Mesenchymal stem cell (in vitro differentiated cells and primary cell): ENCODE measurements around the gene GAA.
A peak's percentile ranks its signal among the peaks of the same experiment; 100 is the strongest.

Source experiments
- DNase-seq: peaks from one replicate; pipeline ENCODE4 v3.0.0-alpha.2; 2013
- H2AFZ ChIP-seq: one replicate; pipeline ENCODE4 v1.6.1; 2013; ENCODE audit warnings: low read depth, mild to moderate bottlenecking, control low read depth, inconsistent platforms, low read length, moderate library complexity
- H2AK5ac ChIP-seq: 2 replicates; pipeline ENCODE4 v1.6.1; 2013; ENCODE audit warnings: low read length, moderate library complexity, mild to moderate bottlenecking, inconsistent platforms; ENCODE audit not compliant: severe bottlenecking
- H2BK120ac ChIP-seq: one replicate; pipeline ENCODE4 v1.6.1; 2013; ENCODE audit warnings: low read depth, mild to moderate bottlenecking, inconsistent platforms, low read length, moderate library complexity
- H2BK12ac ChIP-seq, 2 experiments: one replicate each; pipeline ENCODE4 v1.6.1; 2013; ENCODE audit warnings: inconsistent platforms in 2 of 2, low read length in 2 of 2, mild to moderate bottlenecking in 2 of 2, moderate library complexity in 2 of 2, control low read depth in 1 of 2
- H2BK15ac ChIP-seq: one replicate; pipeline ENCODE4 v1.6.1; 2013; ENCODE audit warnings: mild to moderate bottlenecking, low read depth, inconsistent platforms; ENCODE audit not compliant: poor library complexity, severe bottlenecking
- H2BK5ac ChIP-seq: 2 replicates; pipeline ENCODE4 v1.6.1; 2013; ENCODE audit warnings: low read depth, mild to moderate bottlenecking, low read length, control low read depth, inconsistent platforms; ENCODE audit not compliant: poor library complexity, severe bottlenecking
- H3K14ac ChIP-seq, 2 experiments: one replicate each; pipeline ENCODE4 v1.6.1; 2013; ENCODE audit warnings: inconsistent platforms in 2 of 2, low read length in 2 of 2, control low read depth in 1 of 2, mild to moderate bottlenecking in 1 of 2, moderate library complexity in 1 of 2
- H3K18ac ChIP-seq, 2 experiments: one replicate each; pipeline ENCODE4 v1.6.1; 2013; ENCODE audit warnings: inconsistent platforms in 2 of 2, low read length in 2 of 2, control low read depth in 1 of 2, low read depth in 1 of 2, mild to moderate bottlenecking in 1 of 2
- H3K23ac ChIP-seq, 2 experiments: one replicate each; pipeline ENCODE4 v1.6.1; 2013; ENCODE audit warnings: inconsistent platforms in 2 of 2, low read length in 2 of 2, mild to moderate bottlenecking in 2 of 2, moderate library complexity in 2 of 2, control low read depth in 1 of 2
- H3K27ac ChIP-seq: 2 replicates; pipeline ENCODE4 v1.5.1; 2013; ENCODE audit warnings: mild to moderate bottlenecking, moderate library complexity, low read length, control low read depth, inconsistent platforms; ENCODE audit not compliant: poor library complexity, severe bottlenecking
- H3K27me3 ChIP-seq, 2 experiments: 2 replicates each; pipeline versions ENCODE4 v1.6.1 to v1.7.0; 2013; ENCODE audit warnings: low read length in 2 of 2, mild to moderate bottlenecking in 2 of 2, moderate library complexity in 2 of 2, control low read depth in 1 of 2, inconsistent platforms in 1 of 2; ENCODE audit not compliant: control insufficient read depth in 1 of 2, insufficient read depth in 1 of 2
- H3K36me3 ChIP-seq, 2 experiments: 2 replicates each; pipeline versions ENCODE4 v1.6.1 to v1.7.0; 2013; ENCODE audit warnings: low read length in 2 of 2, control low read depth in 1 of 2, inconsistent platforms in 1 of 2, low read depth in 1 of 2, mild to moderate bottlenecking in 1 of 2; ENCODE audit not compliant: insufficient read depth in 2 of 2, control insufficient read depth in 1 of 2
- H3K4ac ChIP-seq, 2 experiments: one replicate each; pipeline ENCODE4 v1.6.1; 2013; ENCODE audit warnings: inconsistent platforms in 2 of 2, low read length in 2 of 2, mild to moderate bottlenecking in 2 of 2, moderate library complexity in 2 of 2, control low read depth in 1 of 2, low read depth in 1 of 2
- H3K4me1 ChIP-seq: 2 replicates; pipeline ENCODE4 v1.6.1; 2013; ENCODE audit warnings: low read depth, low read length, control low read depth; ENCODE audit not compliant: control insufficient read depth, insufficient read depth
- H3K4me2 ChIP-seq: 2 replicates; pipeline ENCODE4 v1.6.1; 2013; ENCODE audit warnings: low read length, mild to moderate bottlenecking, inconsistent platforms; ENCODE audit not compliant: poor library complexity, severe bottlenecking
- H3K4me3 ChIP-seq, 2 experiments: 2 replicates each; pipeline versions ENCODE4 v1.5.1 to v1.7.0; 2013; ENCODE audit warnings: low read length in 2 of 2, mild to moderate bottlenecking in 2 of 2, control low read depth in 1 of 2, low read depth in 1 of 2; ENCODE audit not compliant: insufficient read depth in 1 of 2
- H3K79me1 ChIP-seq: replicated peaks from 2 replicates; pipeline ENCODE4 v1.6.1; 2013; ENCODE audit warnings: mild to moderate bottlenecking, control low read depth, low read length, inconsistent platforms; ENCODE audit not compliant: poor library complexity, severe bottlenecking
- H3K9ac ChIP-seq: 2 replicates; pipeline ENCODE4 v1.7.0; 2013; ENCODE audit warnings: mild to moderate bottlenecking, low read length, moderate library complexity
- H3K9me3 ChIP-seq: 2 replicates; pipeline ENCODE4 v1.7.0; 2013; ENCODE audit warnings: mild to moderate bottlenecking, low read length; ENCODE audit not compliant: control insufficient read depth
- H4K8ac ChIP-seq: one replicate; pipeline ENCODE4 v1.6.1; 2013; ENCODE audit warnings: inconsistent platforms, mild to moderate bottlenecking, low read length, moderate library complexity
- H4K91ac ChIP-seq: one replicate; pipeline ENCODE4 v1.6.1; 2013; ENCODE audit warnings: mild to moderate bottlenecking, low read length, inconsistent platforms
- WGBS: methylation state at CpG from one replicate; pipeline ENCODE4 v1.1.7; 2013; ENCODE audit warnings: mixed read lengths; 5-methylcytosine and 5-hydroxymethylcytosine counted together

Gene GAA

GRCh38 chr17:80111702-80112470, 10.5 kb downstream of the GAA start:
- no peak overlapping the region for H3K14ac ChIP-seq
- no peak for DNase-seq
- no peak overlapping the region for H2BK12ac ChIP-seq
- H3K27me3 ChIP-seq: peaks cover 0 to 28% of the 10 kb centered on the region in 2 experiments
- peaks cover 23% of the 10 kb centered on the region for H3K4me1 ChIP-seq
- H3K4me3 ChIP-seq: no peak overlapping the region
- 86% methylated on average over 24 of the region's 26 CpGs for WGBS
- H2BK120ac ChIP-seq: no peak overlapping the region
- H3K4ac ChIP-seq: no peak overlapping the region
- no peak overlapping the region for H2AK5ac ChIP-seq
- H3K9ac ChIP-seq: no peak overlapping the region
- H4K8ac ChIP-seq: no peak overlapping the region
- H2BK15ac ChIP-seq: no peak overlapping the region
- H3K23ac ChIP-seq: no peak overlapping the region
- H2AFZ ChIP-seq: no peak overlapping the region
- H3K79me1 ChIP-seq: no peaks in the 10 kb centered on the region
- peaks cover 0 to 3% of the 10 kb centered on the region in 2 experiments for H3K36me3 ChIP-seq
- no peak overlapping the region for H2BK5ac ChIP-seq
- H3K4me2 ChIP-seq: no peak overlapping the region
- no peak overlapping the region for H4K91ac ChIP-seq
- no peak overlapping the region for H3K27ac ChIP-seq
- H3K18ac ChIP-seq: no peak overlapping the region
- no peaks in the 10 kb centered on the region for H3K9me3 ChIP-seq

GRCh38 chr17:80112471-80113032, 11.2 kb downstream of the GAA start:
- Histone ChIP-seq H4K8ac (no peak overlapping the region), H4K91ac (no peak overlapping the region), H3K14ac (no peak overlapping the region), H3K4ac (no peak overlapping the region), H2AK5ac (no peak overlapping the region), H3K18ac (no peak overlapping the region), H3K9me3 (no peaks in the 10 kb centered on the region), H3K9ac (no peak overlapping the region), H3K27ac (no peak overlapping the region), H3K23ac (no peak overlapping the region), H3K79me1 (no peaks in the 10 kb centered on the region), H3K4me3 (peak overlapping the region in 1 of 2 experiments; percentile 1), H3K36me3 (peaks cover 0 to 8% of the 10 kb centered on the region in 2 experiments), H3K4me2 (peak overlapping the region; percentile 66), H2BK12ac (no peak overlapping the region), H3K4me1 (peaks cover 25% of the 10 kb centered on the region), H2BK5ac (no peak overlapping the region), H3K27me3 (peaks cover 0 to 26% of the 10 kb centered on the region in 2 experiments), H2BK120ac (no peak overlapping the region), H2BK15ac (no peak overlapping the region), H2AFZ (no peak overlapping the region)
- no peak for DNase-seq
- WGBS: 92% methylated on average over 24 of the region's 24 CpGs

- Histone ChIP-seq H3K4me3 (peak overlapping the region in 1 of 2 experiments; percentile 1), H2BK12ac (no peak overlapping the region), H2BK5ac (no peak overlapping the region), H2BK15ac (no peak overlapping the region), H3K27me3 (peaks cover 0 to 24% of the 10 kb centered on the region in 2 experiments), H4K8ac (no peak overlapping the region), H3K79me1 (no peaks in the 10 kb centered on the region), H3K4me1 (peaks cover 27% of the 10 kb centered on the region), H2AK5ac (no peak overlapping the region), H3K14ac (no peak overlapping the region), H3K4ac (no peak overlapping the region), H3K9ac (no peak overlapping the region), H3K4me2 (peak overlapping the region; percentile 66), H2BK120ac (no peak overlapping the region), H4K91ac (no peak overlapping the region), H2AFZ (no peak overlapping the region), H3K27ac (peak overlapping the region; percentile 6), H3K23ac (no peak overlapping the region), H3K36me3 (peaks cover 0 to 8% of the 10 kb centered on the region in 2 experiments), H3K18ac (no peak overlapping the region), H3K9me3 (no peaks in the 10 kb centered on the region)
- DNase-seq: no peak
- 87% methylated on average over 19 of the region's 20 CpGs for WGBS
Observed at GRCh38 chr17:80113033-80113484, 11.7 kb downstream of the GAA start.

- Histone ChIP-seq H3K4me2 (no peak overlapping the region), H3K36me3 (peaks cover 5 to 6% of the 10 kb centered on the region in 2 experiments), H3K4me3 (no peak overlapping the region), H4K8ac (no peak overlapping the region), H2BK12ac (no peak overlapping the region), H4K91ac (no peak overlapping the region), H2AK5ac (no peak overlapping the region), H3K27me3 (peaks cover 0 to 18% of the 10 kb centered on the region in 2 experiments), H3K9ac (no peak overlapping the region), H2BK5ac (no peak overlapping the region), H2BK15ac (no peak overlapping the region), H3K18ac (no peak overlapping the region), H3K14ac (no peak overlapping the region), H2AFZ (no peak overlapping the region), H2BK120ac (no peak overlapping the region), H3K79me1 (no peaks in the 10 kb centered on the region), H3K4ac (no peak overlapping the region), H3K23ac (no peak overlapping the region), H3K9me3 (no peaks in the 10 kb centered on the region), H3K27ac (no peak overlapping the region), H3K4me1 (peaks cover 28% of the 10 kb centered on the region)
- DNase-seq: no peak
- WGBS: 88% methylated on average over 7 of the region's 7 CpGs
Observed at GRCh38 chr17:80114758-80115157, 13.4 kb downstream of the GAA start.
